Activated CD8-positive, alpha-beta T cell treated with anti-CD3 and anti-CD28 coated beads for 36 hours (primary cell): ENCODE measurements around the gene LSM4. TPM values are rescaled to one million over a fixed set of nuclear protein-coding genes. Genes with fewer than 3 reads are reported as not detected.

Experiments
- ATAC-seq: fragments of 200-7000 bp; cut with Tn5 transposase; one replicate; pipeline ENCODE4 v1.10.0; 2021; ENCODE audit warnings: mild to moderate bottlenecking, moderate library complexity
- CTCF ChIA-PET: fragments of 350-600 bp; sonication (Branson Sonifier 250); formaldehyde crosslinking; loops from one replicate; lab custom pipeline; 2021; ENCODE audit warnings: antibody characterized with exemption; lab: Charles Lee
- POLR2A ChIA-PET: fragments of 350-600 bp; sonication (Branson Sonifier 250); formaldehyde crosslinking; loops from one replicate; lab custom pipeline; 2021; ENCODE audit warnings: antibody characterized with exemption; lab: Charles Lee
- DNase-seq: peaks from one replicate; pipeline ENCODE4 v3.0.0-alpha.2; 2020
- H3K27ac Mint-ChIP-seq: one replicate; pipeline ENCODE4 v1.8.0; 2021; ENCODE audit warnings: mild to moderate bottlenecking, mixed read lengths
- H3K27me3 Mint-ChIP-seq: one replicate; pipeline ENCODE4 v1.8.0; 2021; ENCODE audit warnings: mixed read lengths
- H3K36me3 Mint-ChIP-seq: one replicate; pipeline ENCODE4 v1.8.0; 2021; ENCODE audit warnings: low read depth, mixed read lengths
- H3K4me1 Mint-ChIP-seq: one replicate; pipeline ENCODE4 v1.8.0; 2021; ENCODE audit warnings: low read depth, mixed read lengths
- H3K4me3 Mint-ChIP-seq: one replicate; pipeline ENCODE4 v1.8.0; 2021; ENCODE audit warnings: mild to moderate bottlenecking, moderate library complexity, mixed read lengths
- H3K9me3 Mint-ChIP-seq: one replicate; pipeline ENCODE4 v1.8.0; 2021; ENCODE audit warnings: mixed read lengths
- intact Hi-C: fragments of 100-400 bp; cut with micrococcal nuclease; formaldehyde crosslinking; loops from one replicate; pipeline ENCODE4 v1.10.0; 2022
- total RNA-seq, 2 experiments: library from RNA; stranded (reverse); gene quantifications; one replicate each; pipeline ENCODE4 v1.2.3, GENCODE V29; 2021
- TF ChIP-seq, protein P1 (sequence below): fragments of 200-600 bp; IDR thresholded peaks from one replicate; pipeline ENCODE4 v1.8.0; 2022; ENCODE audit warnings: antibody characterized with exemption, mild to moderate bottlenecking

Gene LSM4
- total RNA-seq, 2 experiments from 2014 or later: 426 to 433 TPM

DNA sequence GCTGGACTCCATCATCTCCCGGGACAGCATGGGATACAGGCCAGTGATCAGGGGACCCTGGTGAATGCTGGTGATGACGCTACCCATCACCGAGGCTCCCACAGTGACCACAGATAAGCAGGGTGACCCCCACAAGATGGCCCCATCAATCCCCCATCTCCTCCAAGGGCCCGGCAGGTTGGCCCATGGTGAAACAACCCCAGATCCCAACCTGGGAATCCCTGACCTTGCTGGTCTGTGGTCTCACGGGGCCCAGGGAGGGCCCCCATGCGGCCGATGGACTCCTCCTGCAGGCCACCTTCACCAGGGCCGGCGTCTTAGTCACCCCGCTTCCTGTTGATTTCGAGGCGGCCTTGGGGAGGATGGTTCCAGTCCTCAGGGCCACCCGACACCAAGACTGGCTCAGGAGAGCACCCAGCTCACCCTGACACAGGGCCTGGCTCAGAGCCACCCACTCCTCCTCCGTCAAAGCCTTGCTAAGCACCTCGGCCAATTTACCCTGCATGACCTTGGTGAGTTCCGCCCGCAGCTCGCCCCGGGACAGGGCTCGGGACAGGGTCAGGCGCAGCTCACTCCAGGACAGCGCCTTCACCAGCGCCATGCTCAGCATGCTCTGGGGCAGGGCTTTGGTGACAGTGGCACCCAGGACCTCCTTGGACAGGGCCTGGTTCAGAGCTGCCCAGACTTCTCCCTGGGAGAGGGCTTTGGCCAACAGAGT, 58.6 kb downstream of the LSM4 start:
- no peaks in the 10 kb centered on the region for H3K4me1 Mint-ChIP-seq
- no peak overlapping the region for H3K4me3 Mint-ChIP-seq
- ChIA-PET CTCF (no interaction called here), POLR2A (no interaction called here)
- DNase-seq (no peak), ATAC-seq (no peak)
- H3K27ac Mint-ChIP-seq: no peak overlapping the region
- no peaks in the 10 kb centered on the region for H3K9me3 Mint-ChIP-seq
- intact Hi-C loops: no loop called here
- H3K27me3 Mint-ChIP-seq: no peaks in the 10 kb centered on the region
- H3K36me3 Mint-ChIP-seq: no peaks in the 10 kb centered on the region
- TF ChIP-seq, protein P1, sequence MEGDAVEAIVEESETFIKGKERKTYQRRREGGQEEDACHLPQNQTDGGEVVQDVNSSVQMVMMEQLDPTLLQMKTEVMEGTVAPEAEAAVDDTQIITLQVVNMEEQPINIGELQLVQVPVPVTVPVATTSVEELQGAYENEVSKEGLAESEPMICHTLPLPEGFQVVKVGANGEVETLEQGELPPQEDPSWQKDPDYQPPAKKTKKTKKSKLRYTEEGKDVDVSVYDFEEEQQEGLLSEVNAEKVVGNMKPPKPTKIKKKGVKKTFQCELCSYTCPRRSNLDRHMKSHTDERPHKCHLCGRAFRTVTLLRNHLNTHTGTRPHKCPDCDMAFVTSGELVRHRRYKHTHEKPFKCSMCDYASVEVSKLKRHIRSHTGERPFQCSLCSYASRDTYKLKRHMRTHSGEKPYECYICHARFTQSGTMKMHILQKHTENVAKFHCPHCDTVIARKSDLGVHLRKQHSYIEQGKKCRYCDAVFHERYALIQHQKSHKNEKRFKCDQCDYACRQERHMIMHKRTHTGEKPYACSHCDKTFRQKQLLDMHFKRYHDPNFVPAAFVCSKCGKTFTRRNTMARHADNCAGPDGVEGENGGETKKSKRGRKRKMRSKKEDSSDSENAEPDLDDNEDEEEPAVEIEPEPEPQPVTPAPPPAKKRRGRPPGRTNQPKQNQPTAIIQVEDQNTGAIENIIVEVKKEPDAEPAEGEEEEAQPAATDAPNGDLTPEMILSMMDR: no peak

DNA sequence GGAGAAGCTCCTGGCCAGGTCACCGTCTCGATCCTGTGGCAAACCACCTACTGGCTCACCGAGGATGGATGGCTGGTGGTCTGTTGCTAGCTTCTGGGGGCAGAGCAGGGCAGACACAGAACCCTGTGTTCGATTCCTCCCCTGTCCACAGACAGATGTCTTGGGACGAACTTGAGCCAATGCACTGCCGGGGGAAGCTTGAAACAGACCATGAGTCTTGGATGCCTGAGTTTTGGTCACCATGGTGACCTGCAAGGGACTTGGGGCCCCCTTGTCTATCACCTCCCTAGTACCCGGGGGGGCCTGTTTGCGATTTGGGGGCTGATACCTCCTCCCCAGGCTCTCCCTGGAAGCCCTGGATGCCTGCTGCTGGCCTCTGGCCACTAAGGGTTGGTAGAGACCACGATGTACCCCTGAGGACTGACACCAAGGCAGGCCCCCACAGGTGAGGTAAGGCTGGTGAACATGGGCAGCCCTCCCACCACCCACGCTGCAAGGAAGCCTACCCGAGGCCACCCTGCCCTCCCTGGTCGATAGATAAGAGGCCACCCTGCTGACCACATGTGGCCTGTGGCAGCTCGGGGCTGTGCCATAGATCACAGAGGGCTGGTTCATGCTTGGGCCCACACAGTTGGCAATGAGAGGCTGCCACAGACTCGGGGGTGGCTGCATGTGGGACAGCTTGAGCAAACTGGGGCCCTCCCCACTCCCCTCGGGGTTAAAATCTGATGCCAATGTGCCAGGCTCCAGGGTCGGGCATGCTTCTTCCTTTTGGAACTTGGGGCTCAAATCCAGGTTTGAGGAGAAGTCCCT, 59.3 kb downstream of the LSM4 start:
- POLR2A ChIA-PET: interaction anchor here (1.1 to 1.3 kb wide), 3 partner anchors 20 to 60 kb away, joined by 3 to 4 read pairs (median 4); partner anchors contain the start of gene RAB3A

DNA sequence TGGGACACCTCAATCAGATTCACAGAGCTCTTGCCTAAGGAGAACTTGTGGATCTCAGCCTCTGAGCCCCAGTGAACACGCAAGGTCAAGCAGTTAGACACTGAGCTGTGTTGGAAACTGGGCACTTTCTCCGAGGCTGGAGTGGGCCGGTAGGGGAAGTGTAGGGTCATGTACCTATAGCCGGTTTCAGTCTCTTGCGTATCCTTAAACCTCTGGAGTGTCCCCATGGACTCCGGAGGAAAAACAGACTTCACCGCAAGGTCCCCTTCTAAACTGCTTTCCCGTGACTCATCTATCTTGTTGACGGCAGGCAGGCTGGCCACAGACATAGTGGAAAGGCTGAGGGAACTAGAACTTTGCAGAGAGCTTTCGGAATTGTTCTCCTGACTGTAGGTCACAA, 60.0 kb downstream of the LSM4 start:
- no peak for DNase-seq
- H3K4me3 Mint-ChIP-seq: no peak overlapping the region
- ChIA-PET POLR2A (interaction anchor here (1.1 to 1.3 kb wide), 3 partner anchors 19 to 59 kb away, joined by 3 to 4 read pairs (median 4); partner anchors contain the start of gene RAB3A), CTCF (interaction anchor here (1.5 to 2.1 kb wide), 3 partner anchors 9 to 16 kb away, joined by 4 to 12 read pairs (median 9); no protein-coding TSS in a partner anchor)
- H3K27me3 Mint-ChIP-seq: no peaks in the 10 kb centered on the region
- H3K4me1 Mint-ChIP-seq: no peaks in the 10 kb centered on the region
- TF ChIP-seq, protein P1: no peak
- no peaks in the 10 kb centered on the region for H3K36me3 Mint-ChIP-seq
- intact Hi-C loops: no loop called here
- no peak overlapping the region for H3K27ac Mint-ChIP-seq
- no peak for ATAC-seq
- no peaks in the 10 kb centered on the region for H3K9me3 Mint-ChIP-seq

More for the DNA sequence above, 59.3 kb downstream of the LSM4 start:
- DNase-seq (no peak), ATAC-seq (no peak)
- intact Hi-C loops: no loop called here
- TF ChIP-seq, protein P1: no peak
- Mint-ChIP-seq H3K27me3 (no peaks in the 10 kb centered on the region), H3K9me3 (no peaks in the 10 kb centered on the region), H3K36me3 (no peaks in the 10 kb centered on the region), H3K4me3 (no peak overlapping the region), H3K27ac (no peak overlapping the region), H3K4me1 (no peaks in the 10 kb centered on the region)
- CTCF ChIA-PET: interaction anchor here (1.5 to 2.1 kb wide), 3 partner anchors 8 to 15 kb away, joined by 4 to 12 read pairs (median 9); no protein-coding TSS in a partner anchor

DNA sequence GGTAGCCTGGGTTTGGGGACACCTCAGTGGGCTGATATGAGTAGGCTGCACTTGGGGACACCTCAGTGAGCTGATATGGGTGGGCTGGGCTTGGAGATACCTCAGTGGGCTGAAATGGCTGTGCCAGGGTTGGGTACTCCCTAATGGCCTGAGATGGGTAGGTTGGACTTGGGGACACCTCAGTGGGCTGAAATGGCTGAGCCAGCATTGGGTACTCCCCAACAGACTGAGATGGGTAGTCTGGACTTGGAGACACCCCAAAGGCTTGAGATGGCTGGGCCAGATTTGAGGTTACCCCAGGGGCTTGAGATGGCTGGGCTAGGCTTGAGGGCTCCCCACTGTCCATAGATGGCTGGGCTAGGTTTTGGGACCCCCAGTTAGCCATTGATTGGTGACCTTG, 60.7 kb downstream of the LSM4 start:
- CTCF ChIA-PET: interaction anchor here (1.5 to 2.1 kb wide), 3 partner anchors 10 to 17 kb away, joined by 4 to 12 read pairs (median 9); no protein-coding TSS in a partner anchor
- Mint-ChIP-seq H3K27me3 (no peaks in the 10 kb centered on the region), H3K4me3 (no peak overlapping the region), H3K9me3 (no peaks in the 10 kb centered on the region), H3K27ac (no peak overlapping the region), H3K36me3 (no peaks in the 10 kb centered on the region), H3K4me1 (no peaks in the 10 kb centered on the region)
- TF ChIP-seq, protein P1: no peak
- POLR2A ChIA-PET: interaction anchor here (1.3 kb wide), 2 partner anchors 18 to 58 kb away, joined by 4 read pairs; partner anchors contain the start of gene RAB3A
- no peak for ATAC-seq
- DNase-seq: no peak
- intact Hi-C loops: no loop called here
